ENCODE data around the gene SLC66A2.

DNA sequence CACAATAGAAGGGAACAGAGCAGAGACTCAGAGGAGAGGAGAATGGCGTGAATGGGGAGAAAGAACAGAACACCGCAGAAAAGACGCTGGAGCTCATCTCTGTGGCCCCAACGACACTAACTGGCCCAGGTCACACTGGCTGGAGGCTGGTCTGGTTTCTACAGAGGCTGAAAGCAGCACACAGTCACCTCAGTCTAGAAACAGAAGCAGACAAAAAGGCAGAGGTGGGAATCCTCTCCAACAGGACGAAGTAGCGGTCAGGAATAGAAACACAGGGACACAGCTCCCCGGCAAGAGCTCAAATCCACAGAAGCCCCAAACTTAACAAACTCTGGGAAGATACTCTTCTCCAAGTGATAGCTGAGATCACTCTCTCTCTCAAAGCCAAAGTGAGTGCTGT, 9.2 kb downstream of the SLC66A2 start:
- TF ChIP-seq, protein P1, sequence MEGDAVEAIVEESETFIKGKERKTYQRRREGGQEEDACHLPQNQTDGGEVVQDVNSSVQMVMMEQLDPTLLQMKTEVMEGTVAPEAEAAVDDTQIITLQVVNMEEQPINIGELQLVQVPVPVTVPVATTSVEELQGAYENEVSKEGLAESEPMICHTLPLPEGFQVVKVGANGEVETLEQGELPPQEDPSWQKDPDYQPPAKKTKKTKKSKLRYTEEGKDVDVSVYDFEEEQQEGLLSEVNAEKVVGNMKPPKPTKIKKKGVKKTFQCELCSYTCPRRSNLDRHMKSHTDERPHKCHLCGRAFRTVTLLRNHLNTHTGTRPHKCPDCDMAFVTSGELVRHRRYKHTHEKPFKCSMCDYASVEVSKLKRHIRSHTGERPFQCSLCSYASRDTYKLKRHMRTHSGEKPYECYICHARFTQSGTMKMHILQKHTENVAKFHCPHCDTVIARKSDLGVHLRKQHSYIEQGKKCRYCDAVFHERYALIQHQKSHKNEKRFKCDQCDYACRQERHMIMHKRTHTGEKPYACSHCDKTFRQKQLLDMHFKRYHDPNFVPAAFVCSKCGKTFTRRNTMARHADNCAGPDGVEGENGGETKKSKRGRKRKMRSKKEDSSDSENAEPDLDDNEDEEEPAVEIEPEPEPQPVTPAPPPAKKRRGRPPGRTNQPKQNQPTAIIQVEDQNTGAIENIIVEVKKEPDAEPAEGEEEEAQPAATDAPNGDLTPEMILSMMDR (IDR thresholded peaks at IDR 0.05), result no peak
- no peak for TF ChIP-seq POLR2A (IDR thresholded peaks at IDR 0.05)

Data from adrenal gland (tissue), 5 donors.